Activated CD4-positive, alpha-beta T cell treated with anti-CD3 and anti-CD28 coated beads for 36 hours (primary cell): Measurements from ENCODE around the gene LAG3. TPM values are rescaled to one million over a fixed set of nuclear protein-coding genes. Genes with fewer than 3 reads are reported as not detected.

ENCODE experiments used
- ATAC-seq: fragments of 200-7000 bp; cut with Tn5 transposase; one replicate; pipeline ENCODE4 v1.10.0; 2021; ENCODE audit warnings: mild to moderate bottlenecking, moderate library complexity
- CTCF ChIA-PET: fragments of 350-600 bp; sonication (Branson Sonifier 250); formaldehyde crosslinking; loops from one replicate; lab custom pipeline; 2021; ENCODE audit warnings: antibody characterized with exemption; lab: Charles Lee
- POLR2A ChIA-PET: fragments of 350-600 bp; sonication (Branson Sonifier 250); formaldehyde crosslinking; loops from one replicate; lab custom pipeline; 2021; ENCODE audit warnings: antibody characterized with exemption, inconsistent platforms; lab: Charles Lee
- DNase-seq: peaks from one replicate; pipeline ENCODE4 v3.0.0-alpha.2; 2020
- H3K27ac Mint-ChIP-seq: one replicate; pipeline ENCODE4 v1.8.0; 2021; ENCODE audit warnings: mixed read lengths
- H3K27me3 Mint-ChIP-seq: one replicate; pipeline ENCODE4 v1.8.0; 2021; ENCODE audit warnings: mixed read lengths
- H3K36me3 Mint-ChIP-seq: one replicate; pipeline ENCODE4 v1.8.0; 2021; ENCODE audit warnings: low read depth, mixed read lengths
- H3K4me1 Mint-ChIP-seq: one replicate; pipeline ENCODE4 v1.8.0; 2021; ENCODE audit warnings: mixed read lengths
- H3K4me3 Mint-ChIP-seq: one replicate; pipeline ENCODE4 v1.8.0; 2021; ENCODE audit warnings: mild to moderate bottlenecking, moderate library complexity, mixed read lengths
- H3K9me3 Mint-ChIP-seq: one replicate; pipeline ENCODE4 v1.8.0; 2021; ENCODE audit warnings: low read depth, mixed read lengths
- intact Hi-C, 2 experiments: fragments of 100-400 bp; cut with DNase I in 1 of 2; cut with micrococcal nuclease in 1 of 2; formaldehyde crosslinking; loops; one replicate each; pipeline versions ENCODE4 v1.14.2 to v1.15.1; 2022 to 2024; cut with DNase I, micrococcal nuclease
- total RNA-seq, 2 experiments: library from RNA; stranded (reverse); gene quantifications; one replicate each; pipeline ENCODE4 v1.2.3, GENCODE V29; 2021

Gene LAG3
- total RNA-seq, 2 experiments from 2014 or later: 88.2 to 93.9 TPM

- peaks cover 33% of the 10 kb centered on the region for H3K27me3 Mint-ChIP-seq
- peak within 1 kb of the TSS; percentile 73 for H3K4me3 Mint-ChIP-seq
- H3K27ac Mint-ChIP-seq: peak within 1 kb of the TSS; percentile 49
- no peaks in the 10 kb centered on the region for H3K9me3 Mint-ChIP-seq
- CTCF ChIA-PET: interaction anchor here (0.8 to 2.6 kb wide), 20 partner anchors 9 to 125 kb away, joined by 3 to 19 read pairs (median 5); partner anchors contain the start of genes CD4 and MLF2
- ATAC-seq (peak; percentile 11), DNase-seq (peak; percentile 67)
- POLR2A ChIA-PET: interaction anchor here (1.0 to 1.5 kb wide), 3 partner anchors 13 to 23 kb away, joined by 4 to 6 read pairs (median 5); partner anchors contain the start of genes CD4 and MLF2
- intact Hi-C loops: loop anchor here (1.0 to 2.0 kb wide), 4 partner anchors 13 to 42 kb away; partner anchors contain the start of genes COPS7A (in 1 of the 2) and MLF2 (in 1 of the 2)
- H3K4me1 Mint-ChIP-seq: peaks cover 37% of the 10 kb centered on the region
- H3K36me3 Mint-ChIP-seq: peaks cover 7% of the 10 kb centered on the region
These were observed 6.4 kb upstream of the LAG3 start, which contains the start of gene PTMS for GRCh38 chr12:6765634-6766581. Gene PTMS (plus strand): TSS chr12:6766363. CDS start chr12:6766706, 343 bp downstream.

- H3K27ac Mint-ChIP-seq: peak overlapping the region; percentile 49
- peaks cover 33% of the 10 kb centered on the region for H3K27me3 Mint-ChIP-seq
- no peaks in the 10 kb centered on the region for H3K9me3 Mint-ChIP-seq
- intact Hi-C loops: loop anchor here in 1 of 2 experiments (1.0 kb wide), 3 partner anchors 13 to 42 kb away; partner anchors contain the start of genes COPS7A and MLF2
- CTCF ChIA-PET: interaction anchor here (0.7 to 2.6 kb wide), 20 partner anchors 8 to 105 kb away, joined by 3 to 19 read pairs (median 5); partner anchors contain the start of genes CD4 and MLF2
- H3K4me3 Mint-ChIP-seq: peak overlapping the region; percentile 73
- DNase-seq: peak; percentile 78
- H3K36me3 Mint-ChIP-seq: peaks cover 10% of the 10 kb centered on the region
- peak; percentile 63 for ATAC-seq
- POLR2A ChIA-PET: interaction anchor here (1.0 to 1.5 kb wide), 3 partner anchors 14 to 22 kb away, joined by 4 to 6 read pairs (median 5); partner anchors contain the start of genes CD4 and MLF2
- H3K4me1 Mint-ChIP-seq: peaks cover 46% of the 10 kb centered on the region
These were observed 5.5 kb upstream of the LAG3 start for GRCh38 chr12:6766651-6767349.

GRCh38 chr12:6767353-6768319 is 4.7 kb upstream of the LAG3 start:
- Mint-ChIP-seq H3K4me1 (peaks cover 55% of the 10 kb centered on the region), H3K9me3 (no peaks in the 10 kb centered on the region), H3K36me3 (peaks cover 10% of the 10 kb centered on the region), H3K4me3 (peak overlapping the region; percentile 73), H3K27me3 (peaks cover 31% of the 10 kb centered on the region), H3K27ac (peak overlapping the region; percentile 49)
- ChIA-PET POLR2A (interaction anchor here (1.0 to 1.5 kb wide), 2 partner anchors 13 to 22 kb away, joined by 5 to 6 read pairs; partner anchors contain the start of gene CD4), CTCF (interaction anchor here (0.7 to 2.6 kb wide), 15 partner anchors 11 to 105 kb away, joined by 3 to 19 read pairs (median 4); partner anchors contain the start of genes CD4 and MLF2)
- peak; percentile 17 for DNase-seq
- no peak for ATAC-seq
- intact Hi-C loops: no loop called here

GRCh38 chr12:6768437-6768914 is 3.8 kb upstream of the LAG3 start:
- CTCF ChIA-PET: interaction anchor here (1.3 to 1.5 kb wide), 2 partner anchors 12 to 16 kb away, joined by 3 to 4 read pairs; no protein-coding TSS in a partner anchor
- POLR2A ChIA-PET: no interaction called here
- Mint-ChIP-seq H3K27me3 (peaks cover 31% of the 10 kb centered on the region), H3K36me3 (peaks cover 13% of the 10 kb centered on the region), H3K4me3 (peak overlapping the region; percentile 73), H3K9me3 (no peaks in the 10 kb centered on the region), H3K27ac (peak overlapping the region; percentile 16), H3K4me1 (peaks cover 61% of the 10 kb centered on the region)
- ATAC-seq (no peak), DNase-seq (no peak)
- intact Hi-C loops: no loop called here

- Mint-ChIP-seq H3K4me3 (peak overlapping the region; percentile 73), H3K4me1 (peaks cover 62% of the 10 kb centered on the region), H3K9me3 (no peaks in the 10 kb centered on the region), H3K27me3 (peaks cover 31% of the 10 kb centered on the region), H3K36me3 (peaks cover 14% of the 10 kb centered on the region), H3K27ac (no peak overlapping the region)
- ChIA-PET POLR2A (no interaction called here), CTCF (interaction anchor here (1.3 to 1.8 kb wide), 3 partner anchors 12 to 18 kb away, joined by 3 to 6 read pairs (median 4); no protein-coding TSS in a partner anchor)
- ATAC-seq (no peak), DNase-seq (peak; percentile 54)
- intact Hi-C loops: no loop called here
These were observed 3.3 kb upstream of the LAG3 start for GRCh38 chr12:6768990-6769389.

- no peak overlapping the region for H3K4me3 Mint-ChIP-seq
- H3K27ac Mint-ChIP-seq: no peak overlapping the region
- H3K36me3 Mint-ChIP-seq: peaks cover 20% of the 10 kb centered on the region
- POLR2A ChIA-PET: no interaction called here
- H3K4me1 Mint-ChIP-seq: peaks cover 62% of the 10 kb centered on the region
- intact Hi-C loops: no loop called here
- ATAC-seq (no peak), DNase-seq (no peak)
- H3K27me3 Mint-ChIP-seq: peaks cover 26% of the 10 kb centered on the region
- CTCF ChIA-PET: interaction anchor here (1.3 to 2.6 kb wide), 5 partner anchors 11 to 55 kb away, joined by 3 to 17 read pairs (median 4); no protein-coding TSS in a partner anchor
- H3K9me3 Mint-ChIP-seq: no peaks in the 10 kb centered on the region
These were observed 2.7 kb upstream of the LAG3 start for GRCh38 chr12:6769666-6770065.

GRCh38 chr12:6770094-6770493 is 2.2 kb upstream of the LAG3 start:
- ChIA-PET CTCF (interaction anchor here (1.3 to 2.6 kb wide), 3 partner anchors 11 to 54 kb away, joined by 3 to 17 read pairs (median 6); no protein-coding TSS in a partner anchor), POLR2A (interaction anchor here (0.6 to 1.5 kb wide), 2 partner anchors 10 to 19 kb away, joined by 3 to 6 read pairs; partner anchors contain the start of gene CD4)
- intact Hi-C loops: no loop called here

GRCh38 chr12:6770600-6770999 is 1.7 kb upstream of the LAG3 start:
- Mint-ChIP-seq H3K4me3 (no peak overlapping the region), H3K4me1 (peaks cover 64% of the 10 kb centered on the region), H3K36me3 (peaks cover 29% of the 10 kb centered on the region), H3K27ac (peak overlapping the region; percentile 89), H3K9me3 (no peaks in the 10 kb centered on the region), H3K27me3 (peaks cover 19% of the 10 kb centered on the region)
- intact Hi-C loops: no loop called here
- DNase-seq: no peak
- ChIA-PET POLR2A (interaction anchor here (0.6 to 1.5 kb wide), 4 partner anchors 10 to 194 kb away, joined by 3 to 6 read pairs (median 3); partner anchors contain the start of gene CD4), CTCF (interaction anchor here (1.3 to 2.7 kb wide), 5 partner anchors 10 to 63 kb away, joined by 3 to 21 read pairs (median 6); partner anchors contain the start of gene MLF2)
- ATAC-seq: no peak

More at GRCh38 chr12:6770094-6770493, 2.2 kb upstream of the LAG3 start:
- ATAC-seq: no peak
- no peak for DNase-seq
- Mint-ChIP-seq H3K27me3 (peaks cover 24% of the 10 kb centered on the region), H3K27ac (no peak overlapping the region), H3K9me3 (no peaks in the 10 kb centered on the region), H3K4me3 (no peak overlapping the region), H3K36me3 (peaks cover 24% of the 10 kb centered on the region), H3K4me1 (peaks cover 64% of the 10 kb centered on the region)

GRCh38 chr12:6771091-6771495 is 1.2 kb upstream of the LAG3 start:
- POLR2A ChIA-PET: interaction anchor here (0.6 to 1.5 kb wide), 3 partner anchors 18 to 194 kb away, joined by 3 to 6 read pairs (median 3); partner anchors contain the start of gene CD4
- peak; percentile 18 for ATAC-seq
- Mint-ChIP-seq H3K27me3 (peaks cover 18% of the 10 kb centered on the region), H3K4me3 (no peak overlapping the region), H3K27ac (peak overlapping the region; percentile 89), H3K9me3 (no peaks in the 10 kb centered on the region), H3K36me3 (peaks cover 34% of the 10 kb centered on the region), H3K4me1 (peaks cover 68% of the 10 kb centered on the region)
- CTCF ChIA-PET: interaction anchor here (0.6 to 2.7 kb wide), 8 partner anchors 8 to 81 kb away, joined by 3 to 21 read pairs (median 3); partner anchors contain the start of genes MLF2 and USP5
- DNase-seq: peak; percentile 36
- intact Hi-C loops: no loop called here
